ENCODE data around the gene CEACAM8. TPM values are rescaled to one million over a fixed set of nuclear protein-coding genes. Genes with fewer than 3 reads are reported as not detected.
"Not testable (repeated sequence)": the region's sequence is repeated elsewhere in the genome, so short reads cannot be mapped to it uniquely, and the experiment has no call there.

CEACAM8 gene
- total RNA-seq, result not detected
- long read RNA-seq, result 0 reads

DNA sequence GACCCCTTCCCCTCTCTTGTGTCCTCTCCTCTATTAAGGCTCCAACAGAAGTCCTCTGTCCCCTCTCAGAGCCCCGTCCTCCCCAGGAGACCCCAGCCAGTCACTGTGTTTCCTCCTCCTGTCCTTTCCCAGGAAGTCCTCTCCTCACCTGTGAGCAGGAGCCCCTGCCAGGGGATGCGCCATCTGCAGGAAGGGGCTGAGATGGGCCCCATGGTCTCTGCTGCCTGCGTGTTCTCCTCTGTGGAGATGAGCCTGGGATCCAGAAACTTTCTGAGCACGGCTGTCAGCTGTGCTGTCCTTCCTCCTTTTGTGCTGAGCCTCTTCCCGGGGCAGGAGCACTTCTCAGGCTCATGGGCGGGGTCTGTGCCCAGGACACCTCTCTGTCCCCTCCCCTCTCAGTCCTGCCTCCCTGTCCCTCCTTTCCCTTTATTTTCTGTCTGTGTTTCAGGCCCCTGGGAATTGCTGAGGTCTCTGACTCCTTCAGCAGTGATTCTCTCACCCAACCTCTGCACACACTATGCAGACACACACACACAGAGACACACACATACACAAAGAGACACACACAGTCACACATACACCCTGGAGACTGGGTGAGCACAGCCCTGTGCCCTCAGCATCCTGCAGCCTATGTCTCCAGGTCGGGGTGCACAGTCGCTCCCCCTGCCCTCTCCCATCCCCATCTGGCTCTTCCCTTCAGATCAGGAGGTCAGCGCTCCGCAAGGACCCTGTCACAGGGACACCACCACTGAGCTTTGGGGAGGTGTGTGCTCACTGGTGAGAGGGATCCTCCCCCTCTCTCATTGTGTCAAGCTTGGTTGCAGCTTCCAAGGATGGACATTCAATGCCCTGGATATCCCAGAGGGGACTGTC, at the start of gene CEACAM8:
CEACAM8 (minus strand) TSS at position 308 of the 873 bp plus-strand sequence; CDS start at position 212, 96 bp downstream.
- intact Hi-C loops (cut with DNase I), result no loop called here
- no peak for DNase-seq (ENCODE audit: missing footprints)
- no peak for ATAC-seq

DNA sequence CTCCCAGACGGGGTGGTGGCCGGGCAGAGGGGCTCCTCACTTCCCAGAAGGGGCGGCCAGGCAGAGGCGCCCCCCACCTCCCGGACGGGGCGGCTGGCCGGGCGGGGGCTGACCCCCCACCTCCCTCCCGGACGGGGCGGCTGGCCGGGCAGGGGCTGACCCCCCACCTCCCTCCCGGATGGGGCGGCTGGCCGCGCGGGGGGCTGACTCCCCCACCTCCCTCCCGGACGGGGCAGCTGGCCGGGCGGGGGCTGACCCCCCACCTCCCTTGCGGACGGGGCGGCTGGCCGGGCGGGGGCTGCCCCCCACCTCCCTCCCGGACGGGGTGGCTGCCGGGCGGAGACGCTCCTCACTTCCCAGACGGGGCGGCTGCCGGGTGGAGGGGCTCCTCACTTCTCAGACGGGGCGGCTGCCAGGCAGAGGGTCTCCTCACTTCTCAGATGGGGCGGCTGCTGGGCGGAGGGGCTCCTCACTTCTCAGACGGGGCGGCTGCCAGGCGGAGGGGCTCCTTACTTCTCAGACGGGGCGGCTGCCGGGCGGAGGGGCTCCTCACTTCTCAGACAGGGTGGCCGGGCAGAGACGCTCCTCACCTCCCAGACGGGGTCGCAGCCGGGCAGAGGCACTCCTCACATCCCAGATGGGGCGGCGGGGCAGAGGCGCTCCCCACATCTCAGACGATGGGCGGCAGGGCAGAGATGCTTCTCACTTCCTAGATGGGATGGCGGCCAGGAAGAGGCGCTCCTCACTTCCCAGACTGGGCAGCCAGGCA, 44.8 kb upstream of the CEACAM8 start:
- intact Hi-C loops (cut with DNase I); DNase-seq (ENCODE audit: missing footprints): not testable (repeated sequence)

DNA sequence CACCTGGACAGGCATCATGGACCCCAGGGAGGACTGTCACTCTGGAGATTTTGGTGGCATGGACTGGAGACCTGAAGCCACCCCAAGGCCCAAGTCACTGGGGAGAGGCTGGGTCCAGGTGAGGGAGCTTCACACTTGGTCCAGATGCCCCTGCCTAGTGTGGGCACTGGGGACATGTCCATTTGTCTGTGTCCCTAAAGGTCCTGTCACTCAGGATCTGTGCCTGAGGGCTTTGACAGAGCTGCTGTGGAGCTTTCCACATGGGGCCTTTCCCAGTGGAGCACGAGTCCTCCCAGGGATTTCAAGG, 40.5 kb upstream of the CEACAM8 start:
- ATAC-seq (no peak), DNase-seq (ENCODE audit: missing footprints) (no peak)
- intact Hi-C loops (cut with DNase I), result no loop called here

More for the DNA sequence above, 44.8 kb upstream of the CEACAM8 start:
- not testable (repeated sequence) for ATAC-seq

DNA sequence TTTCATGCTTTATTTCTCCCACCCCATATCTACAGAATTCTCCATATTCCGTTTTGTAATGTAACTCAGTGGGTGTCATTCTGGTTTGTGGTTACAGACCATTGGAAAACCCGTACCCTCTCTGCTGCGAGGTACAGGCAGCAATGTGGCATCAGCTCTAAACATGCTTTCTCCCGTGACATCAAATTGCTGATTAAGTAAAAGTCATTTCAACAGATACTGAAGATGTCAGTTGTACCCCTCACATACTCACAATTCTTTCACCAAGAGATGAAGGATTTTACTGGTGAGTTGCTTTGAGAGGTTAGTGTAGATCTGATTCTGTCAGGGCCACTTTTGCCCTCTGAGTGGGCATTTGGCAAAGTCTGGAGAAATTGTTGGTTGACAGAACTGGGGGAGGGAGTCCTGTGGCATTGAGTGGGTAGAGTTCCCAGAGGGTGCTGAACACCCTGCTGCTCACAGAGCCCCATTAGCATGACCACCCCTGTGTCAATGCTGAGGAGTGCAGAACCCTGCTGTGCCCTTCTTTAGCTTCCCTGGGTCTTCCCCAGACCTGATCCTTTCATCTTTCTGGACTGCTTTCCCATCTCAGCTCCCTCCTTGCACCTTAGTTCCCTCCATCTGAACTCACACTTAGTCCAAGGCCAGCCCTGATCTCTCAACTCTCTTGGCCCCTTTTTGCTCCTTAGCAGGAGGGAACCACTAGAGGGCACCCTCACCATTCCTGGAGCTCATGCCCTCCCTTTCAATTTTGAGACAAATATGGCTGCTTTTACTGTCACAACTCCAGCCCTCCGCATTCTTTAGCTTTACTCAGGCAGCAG, 39.9 kb upstream of the CEACAM8 start:
- DNase-seq (ENCODE audit: missing footprints) (no peak), ATAC-seq (no peak)
- intact Hi-C loops (cut with DNase I), result no loop called here

DNA sequence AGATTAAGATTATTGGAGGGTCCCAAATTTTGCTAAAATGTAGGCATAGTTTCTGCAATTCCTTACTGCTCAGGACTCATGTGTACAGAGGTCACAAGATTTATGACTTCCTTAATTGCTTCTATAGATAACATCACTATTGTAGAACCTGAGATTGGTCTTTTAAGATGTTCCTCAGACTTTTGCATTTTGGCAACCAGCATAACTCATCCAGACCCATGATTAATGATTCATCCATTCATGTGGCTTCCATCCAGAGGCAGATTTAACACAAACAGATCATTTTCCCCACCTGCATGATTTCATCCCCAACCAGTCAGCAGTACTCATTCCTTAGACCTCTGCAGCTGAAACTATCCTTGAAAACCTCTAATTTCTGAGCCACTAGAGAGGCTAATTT, 34.5 kb upstream of the CEACAM8 start:
- intact Hi-C loops (cut with DNase I), result no loop called here
- DNase-seq (ENCODE audit: missing footprints) (no peak), ATAC-seq (no peak)

DNA sequence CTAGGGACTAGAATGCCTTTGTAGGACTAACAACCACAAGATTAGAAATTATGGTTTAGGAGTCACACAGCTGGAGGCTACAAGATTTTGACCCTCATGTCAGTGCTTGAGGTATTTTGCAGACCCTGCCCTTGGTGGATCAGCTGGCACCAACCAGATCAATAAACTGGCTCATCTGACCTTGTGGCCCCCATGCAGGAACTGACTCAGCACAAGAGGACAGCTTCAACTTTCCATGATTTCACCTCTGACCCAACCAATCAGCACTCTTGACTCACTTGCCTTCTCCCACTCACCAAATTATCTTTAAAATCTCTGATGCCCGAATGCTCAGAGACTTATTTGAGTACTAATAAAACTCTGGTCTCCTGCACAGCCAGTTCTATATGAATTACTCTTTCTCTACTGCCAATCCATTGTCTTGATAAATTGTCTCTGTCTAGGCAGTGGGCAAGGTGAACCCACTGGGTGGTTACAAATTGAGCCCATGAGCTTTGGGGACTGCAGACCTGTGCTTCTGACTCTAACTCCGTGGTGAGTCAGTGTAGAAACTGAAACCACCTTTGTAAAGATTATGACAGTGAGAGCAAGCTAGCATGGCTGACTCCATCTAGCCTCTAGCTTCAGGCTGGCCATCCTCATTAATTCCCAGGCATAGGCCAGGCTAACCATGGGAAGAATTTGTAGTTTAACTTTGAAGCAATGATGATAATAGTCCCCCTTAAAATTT, 33.9 kb upstream of the CEACAM8 start:
- intact Hi-C loops (cut with DNase I), result no loop called here
- no peak for DNase-seq (ENCODE audit: missing footprints)
- no peak for ATAC-seq

DNA sequence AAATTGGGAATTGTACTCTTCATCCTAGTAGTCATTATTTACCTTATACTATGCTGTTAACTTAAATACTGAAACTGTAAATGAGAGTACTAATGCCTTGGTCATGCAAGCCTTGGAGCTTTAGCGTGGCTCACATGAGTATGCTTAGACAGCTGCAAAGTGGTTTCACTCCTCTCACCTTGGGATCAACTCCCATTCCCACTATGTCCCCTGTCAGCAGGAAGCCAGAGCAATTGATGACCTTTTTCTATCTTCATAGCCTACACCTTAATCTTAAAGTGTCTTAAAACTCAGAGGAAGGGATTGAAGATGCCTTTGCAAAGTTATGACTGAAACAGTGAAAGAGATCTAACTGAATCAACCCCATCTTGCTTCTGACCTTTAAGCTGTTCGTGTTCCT, 33.2 kb upstream of the CEACAM8 start:
- no peak for ATAC-seq
- no peak for DNase-seq (ENCODE audit: missing footprints)
- intact Hi-C loops (cut with DNase I), result no loop called here

DNA sequence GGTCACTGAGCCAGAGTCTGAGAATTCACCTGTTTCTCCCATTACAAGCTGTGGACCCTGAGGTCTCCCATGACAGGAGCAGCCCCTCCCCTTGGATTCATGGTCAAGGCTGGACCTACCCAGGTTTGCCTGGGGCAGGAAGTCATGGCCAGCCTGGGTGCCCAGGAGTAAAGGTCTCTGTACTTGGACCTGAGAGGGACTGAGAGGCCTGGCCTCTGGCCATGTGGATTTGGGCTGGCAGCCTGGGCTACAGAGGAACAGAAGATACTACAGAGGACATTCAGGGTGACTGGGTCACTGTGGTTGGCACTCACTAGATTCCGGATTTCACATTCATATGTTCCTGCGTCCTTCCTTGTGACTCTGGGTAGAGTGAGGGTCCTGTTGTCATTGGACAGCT, 31.5 kb upstream of the CEACAM8 start:
- ATAC-seq, result no peak
- no peak for DNase-seq (ENCODE audit: missing footprints)
- intact Hi-C loops (cut with DNase I), result no loop called here

DNA sequence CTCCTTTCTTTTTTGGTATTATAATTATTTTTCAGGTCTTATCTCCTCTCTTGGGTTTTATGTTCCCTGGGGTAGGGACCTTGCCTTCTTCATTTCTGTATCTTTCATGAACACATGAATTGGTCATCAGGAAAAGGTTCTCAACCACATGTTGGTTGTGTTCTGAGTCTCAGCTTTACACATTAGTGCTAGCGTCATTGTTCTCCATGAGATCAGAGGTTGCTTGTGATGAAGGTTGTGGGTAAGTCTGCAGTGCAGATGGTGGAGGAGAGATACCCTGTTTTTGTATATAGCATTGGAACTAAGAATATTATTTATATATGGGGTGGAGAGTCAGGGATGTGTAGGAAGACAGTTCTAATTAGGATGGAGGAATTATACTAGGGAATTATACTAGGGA, 24.5 kb upstream of the CEACAM8 start:
- DNase-seq (ENCODE audit: missing footprints) (no peak), ATAC-seq (no peak)
- intact Hi-C loops (cut with DNase I), result no loop called here

DNA sequence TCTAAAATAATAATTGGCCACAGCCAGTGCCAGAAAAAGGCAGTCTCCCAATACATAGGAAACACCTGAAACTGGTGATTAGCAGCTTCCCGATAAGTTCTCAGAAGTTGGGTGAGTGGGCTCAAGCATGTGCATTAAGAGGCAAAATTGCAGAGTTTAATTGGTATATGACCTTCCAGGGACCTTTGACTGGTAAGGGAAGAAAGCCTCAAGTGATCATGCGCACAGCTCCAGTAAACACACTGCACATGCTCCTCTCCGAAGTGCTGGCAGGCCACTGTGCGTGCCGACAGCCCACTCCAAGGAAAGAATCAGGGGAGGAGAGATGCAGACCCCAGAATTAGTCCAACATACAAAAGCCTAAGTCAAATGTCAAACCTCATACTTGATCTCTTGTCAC, 18.9 kb upstream of the CEACAM8 start:
- intact Hi-C loops (cut with DNase I), result no loop called here
- no peak for ATAC-seq

DNA sequence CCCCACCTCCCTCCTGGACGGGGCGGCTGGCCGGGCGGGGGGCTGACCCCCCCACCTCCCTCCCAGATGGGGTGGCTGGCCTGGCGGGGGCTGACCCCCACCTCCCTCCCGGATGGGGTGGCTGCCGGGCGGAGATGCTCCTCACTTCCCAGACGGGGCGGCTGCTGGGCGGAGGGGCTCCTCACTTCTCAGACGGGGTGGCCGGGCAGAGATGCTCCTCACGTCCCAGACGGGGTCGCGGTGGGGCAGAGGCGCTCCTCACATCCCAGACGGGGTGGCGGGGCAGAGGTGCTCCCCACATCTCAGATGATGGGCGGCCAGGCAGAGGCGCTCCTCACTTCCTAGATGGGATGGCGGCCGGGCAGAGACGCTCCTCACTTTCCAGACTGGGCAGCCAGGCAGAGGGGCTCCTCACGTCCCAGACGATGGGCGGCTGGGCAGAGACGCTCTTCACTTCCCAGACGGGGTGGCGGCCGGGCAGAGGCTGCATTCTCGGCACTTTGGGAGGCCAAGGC, 15.7 kb upstream of the CEACAM8 start:
- intact Hi-C loops (cut with DNase I); ATAC-seq; DNase-seq (ENCODE audit: missing footprints): not testable (repeated sequence)

More for the DNA sequence above, 18.9 kb upstream of the CEACAM8 start:
- no peak for DNase-seq (ENCODE audit: missing footprints)

DNA sequence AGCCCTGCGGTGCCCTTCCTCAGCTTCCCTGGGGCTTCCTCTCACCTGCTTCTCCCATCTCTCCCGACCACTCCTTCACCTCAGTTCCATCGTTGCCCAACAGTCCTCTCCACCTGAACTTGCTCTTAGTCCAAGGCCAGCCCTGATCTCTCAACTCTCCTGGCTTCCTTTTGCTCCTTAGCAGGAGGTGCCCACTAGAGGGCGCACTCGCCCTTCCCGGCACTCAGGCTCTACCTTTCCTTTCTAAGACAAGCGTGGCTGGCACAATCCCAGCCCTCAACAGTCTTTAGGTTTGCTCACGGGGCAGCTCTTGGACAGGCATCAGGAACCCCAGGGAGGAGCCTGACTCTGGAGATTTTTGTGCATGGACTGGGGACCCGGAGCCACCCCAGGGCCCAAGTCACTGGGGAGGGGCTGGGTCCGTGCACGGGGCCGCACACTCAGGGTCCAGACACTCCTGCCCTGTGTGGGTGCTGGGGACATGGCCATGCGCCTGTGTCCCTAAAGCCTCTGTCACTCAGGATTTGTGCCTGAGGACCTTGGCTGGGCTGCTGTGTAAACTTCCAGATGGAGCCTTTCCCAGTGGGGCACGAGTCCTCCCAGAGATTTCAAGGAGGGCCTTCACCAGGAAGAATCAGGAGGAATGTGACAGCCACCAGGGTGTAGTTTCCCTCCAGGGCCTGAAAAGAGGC, 12.1 kb upstream of the CEACAM8 start:
- peak; percentile 83 for DNase-seq (ENCODE audit: missing footprints)
- intact Hi-C loops (cut with DNase I), result no loop called here
- ATAC-seq, result no peak

DNA sequence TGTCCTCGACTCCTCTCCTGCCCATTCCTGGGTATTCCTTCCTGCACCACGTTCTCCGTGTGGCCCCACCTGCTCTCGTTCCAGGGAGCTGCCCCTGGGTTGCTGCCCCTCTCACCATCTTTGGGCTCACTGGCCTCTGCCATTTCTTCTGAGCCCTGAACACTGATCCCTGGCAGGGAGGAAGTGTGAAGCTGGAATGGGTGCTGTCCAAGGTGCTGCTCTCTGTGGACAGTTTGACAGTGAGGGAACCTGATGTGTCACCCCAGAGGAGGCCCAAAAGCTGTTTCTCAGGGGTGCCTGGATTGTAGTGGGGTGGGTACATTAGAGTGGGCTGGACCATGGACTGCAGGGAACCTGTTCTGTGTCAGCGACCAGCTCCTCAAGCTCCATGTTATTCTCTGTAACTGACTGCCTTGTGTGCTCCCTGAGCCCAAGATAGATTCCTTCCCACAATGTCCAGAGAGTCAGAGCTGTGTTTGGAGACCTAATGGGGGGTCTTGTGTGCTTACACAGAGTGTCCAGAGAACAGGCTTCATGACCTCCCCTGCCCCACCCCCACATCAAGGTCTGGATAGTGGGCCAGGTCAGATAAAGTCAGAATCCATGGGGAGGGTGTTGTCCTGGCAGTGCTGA, 7.2 kb upstream of the CEACAM8 start:
- intact Hi-C loops (cut with DNase I), result no loop called here
- ATAC-seq, result peak; percentile 26
- peak; percentile 27 for DNase-seq (ENCODE audit: missing footprints)

DNA sequence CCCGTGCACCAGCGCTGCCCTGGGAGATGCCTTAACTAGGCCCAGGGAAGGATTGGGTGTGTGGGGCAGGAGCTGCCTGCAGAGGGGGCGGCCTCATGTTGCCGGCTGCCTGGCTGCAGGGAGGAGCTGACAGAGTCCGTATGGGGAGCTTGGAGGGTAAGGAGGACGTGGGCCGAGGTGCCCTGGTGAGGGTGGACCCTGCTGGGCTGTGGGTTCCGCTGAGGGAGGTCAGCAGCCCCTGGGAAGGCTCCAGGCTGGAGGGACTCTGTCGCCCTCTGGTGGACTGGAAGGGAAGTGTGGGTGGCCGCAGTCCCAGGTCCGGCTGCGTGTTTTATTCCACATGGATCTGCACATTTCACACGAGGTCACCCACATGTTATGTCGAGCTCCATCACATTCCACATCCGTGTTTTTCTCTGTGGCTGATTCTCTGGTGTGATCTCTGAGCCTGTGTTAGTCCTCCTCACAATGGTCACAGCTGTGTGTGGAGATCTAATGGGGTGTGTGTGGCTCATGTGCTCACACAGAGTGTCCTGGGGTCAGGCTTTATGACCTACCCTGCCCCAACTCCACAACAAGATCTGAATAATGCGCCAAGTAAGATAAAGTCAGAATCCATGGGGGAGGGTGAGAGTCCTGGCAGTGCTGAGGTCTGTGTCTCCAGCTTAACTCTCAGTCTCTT, 1.8 kb upstream of the CEACAM8 start:
- ATAC-seq (no peak), DNase-seq (ENCODE audit: missing footprints) (no peak)
- intact Hi-C loops (cut with DNase I), result loop anchor here (2.0 kb wide), 1 partner anchor 146 kb away; no protein-coding TSS in a partner anchor

DNA sequence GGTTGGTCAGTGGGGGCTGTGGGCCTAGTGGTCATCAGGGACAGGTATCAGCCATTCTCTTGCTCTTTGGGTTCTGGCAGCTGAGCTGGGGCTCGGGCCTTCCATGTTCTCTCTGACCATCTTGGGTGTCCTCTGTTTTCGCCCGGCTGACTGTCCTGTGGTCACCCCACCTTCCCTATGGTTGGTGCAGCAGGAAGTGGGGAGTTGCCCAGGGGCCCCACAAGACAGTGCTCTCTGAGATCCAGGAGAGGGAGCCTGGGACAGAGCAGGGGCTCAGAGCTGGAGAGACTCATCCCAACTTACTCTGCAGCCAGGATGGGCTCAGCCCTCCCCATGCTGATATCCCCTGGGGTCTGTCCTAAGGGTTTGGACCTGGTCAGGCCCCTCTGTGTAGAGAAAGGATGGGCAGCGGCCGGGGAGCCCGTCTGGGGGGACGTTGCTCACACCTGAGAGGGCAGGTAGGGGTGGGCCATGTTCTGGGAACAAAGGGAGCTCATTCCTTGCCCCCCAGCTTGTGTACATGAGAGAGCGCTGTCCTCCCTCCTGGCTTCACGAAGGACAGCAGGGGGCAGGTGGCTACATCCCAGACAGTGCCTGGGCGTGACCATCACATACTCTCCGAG, 937 bp upstream of the CEACAM8 start:
- ATAC-seq, result no peak
- intact Hi-C loops (cut with DNase I), result loop anchor here (2.0 kb wide), 1 partner anchor 145 kb away; no protein-coding TSS in a partner anchor
- DNase-seq (ENCODE audit: missing footprints), result no peak

DNA sequence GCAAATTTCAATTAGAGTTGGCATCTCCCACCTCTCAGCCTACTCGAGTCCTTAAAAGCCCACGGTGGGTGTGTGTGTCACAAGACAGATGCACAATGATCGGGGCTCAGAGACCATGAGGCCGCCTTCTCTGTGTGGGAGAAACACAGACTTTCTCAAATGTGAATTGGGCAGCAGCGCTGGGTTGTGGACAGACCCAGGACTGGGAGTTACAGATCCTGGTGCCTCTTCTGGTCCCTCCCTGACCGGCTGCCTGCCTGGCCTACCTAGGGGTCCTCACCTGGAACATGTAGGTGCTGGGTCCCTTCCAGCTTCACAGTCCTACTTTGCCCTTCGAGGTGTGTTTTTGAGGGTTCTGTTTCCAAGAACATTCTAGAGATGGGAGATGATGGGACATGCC, 4.9 kb downstream of the CEACAM8 start:
- ATAC-seq (no peak), DNase-seq (ENCODE audit: missing footprints) (no peak)
- intact Hi-C loops (cut with DNase I), result no loop called here
